Progenitor cell of endocrine pancreas (in vitro differentiated cells): Measurements from ENCODE around the gene TNRC6C. TPM values are rescaled to one million over a fixed set of nuclear protein-coding genes. Genes with fewer than 3 reads are reported as not detected.

ENCODE experiments used
- DNase-seq: peaks from one replicate; pipeline ENCODE4 v3.0.0; 2021; ENCODE audit warnings: low spot score; ENCODE audit not compliant: unreplicated experiment
- H3K27ac Mint-ChIP-seq: 2 replicates; pipeline ENCODE4 v1.8.0; 2021; ENCODE audit warnings: mild to moderate bottlenecking, moderate library complexity, mixed read lengths
- H3K27me3 Mint-ChIP-seq: 2 replicates; pipeline ENCODE4 v1.8.0; 2021; ENCODE audit warnings: mixed read lengths
- H3K36me3 Mint-ChIP-seq: 2 replicates; pipeline ENCODE4 v1.8.0; 2022; ENCODE audit warnings: mixed read lengths; ENCODE audit not compliant: insufficient read depth
- H3K4me1 Mint-ChIP-seq: 2 replicates; pipeline ENCODE4 v1.8.0; 2021; ENCODE audit warnings: low read depth, mixed read lengths
- H3K4me3 Mint-ChIP-seq: 2 replicates; pipeline ENCODE4 v1.8.0; 2021; ENCODE audit warnings: low read depth, mild to moderate bottlenecking, moderate library complexity, mixed read lengths
- H3K9me3 Mint-ChIP-seq: 2 replicates; pipeline ENCODE4 v1.8.0; 2021; ENCODE audit warnings: low read depth, mixed read lengths
- CTCF ChIP-seq: fragments of 200-600 bp; sonication (generic); IDR thresholded peaks from one replicate; pipeline ENCODE4 v1.5.0; 2021; ENCODE audit warnings: antibody characterized with exemption, mild to moderate bottlenecking; ENCODE audit not compliant: unreplicated experiment
- total RNA-seq: library from RNA; stranded (reverse); gene quantifications from 2 replicates; pipeline ENCODE4 v1.2.1, GENCODE V29; 2021

TNRC6C gene
- total RNA-seq, 1 donor from 2014 or later: 38.3 TPM

GRCh38 chr17:78012428-78012827, 53.9 kb downstream of the TNRC6C start:
- TF ChIP-seq CTCF: no peak
- Mint-ChIP-seq H3K4me1 (peaks cover 5% of the 10 kb centered on the region), H3K9me3 (no peaks in the 10 kb centered on the region), H3K36me3 (no peaks in the 10 kb centered on the region), H3K27ac (no peak overlapping the region), H3K27me3 (no peaks in the 10 kb centered on the region), H3K4me3 (no peak overlapping the region)
- no peak for DNase-seq

- Mint-ChIP-seq H3K9me3 (no peaks in the 10 kb centered on the region), H3K4me1 (peaks cover 5% of the 10 kb centered on the region), H3K27me3 (no peaks in the 10 kb centered on the region), H3K36me3 (no peaks in the 10 kb centered on the region), H3K4me3 (no peak overlapping the region), H3K27ac (no peak overlapping the region)
- DNase-seq: no peak
- peak; percentile 83 for TF ChIP-seq CTCF
Observed at GRCh38 chr17:78013683-78014467, 55.4 kb downstream of the TNRC6C start.

GRCh38 chr17:78014646-78015045, 56.1 kb downstream of the TNRC6C start:
- H3K4me1 Mint-ChIP-seq: peaks cover 5% of the 10 kb centered on the region
- no peaks in the 10 kb centered on the region for H3K27me3 Mint-ChIP-seq
- DNase-seq: no peak
- no peak for TF ChIP-seq CTCF
- no peak overlapping the region for H3K4me3 Mint-ChIP-seq
- no peaks in the 10 kb centered on the region for H3K9me3 Mint-ChIP-seq
- no peak overlapping the region for H3K27ac Mint-ChIP-seq
- no peaks in the 10 kb centered on the region for H3K36me3 Mint-ChIP-seq

GRCh38 chr17:78016852-78017251, 58.3 kb downstream of the TNRC6C start:
- H3K9me3 Mint-ChIP-seq: no peaks in the 10 kb centered on the region
- peaks cover 5% of the 10 kb centered on the region for H3K4me1 Mint-ChIP-seq
- no peak for TF ChIP-seq CTCF
- H3K27ac Mint-ChIP-seq: no peak overlapping the region
- H3K36me3 Mint-ChIP-seq: peaks cover 2% of the 10 kb centered on the region
- DNase-seq: no peak
- no peak overlapping the region for H3K4me3 Mint-ChIP-seq
- no peaks in the 10 kb centered on the region for H3K27me3 Mint-ChIP-seq

GRCh38 chr17:78019367-78019975, 61.0 kb downstream of the TNRC6C start:
- Mint-ChIP-seq H3K4me1 (peaks cover 1% of the 10 kb centered on the region), H3K9me3 (no peaks in the 10 kb centered on the region), H3K27me3 (no peaks in the 10 kb centered on the region), H3K27ac (no peak overlapping the region), H3K4me3 (no peak overlapping the region), H3K36me3 (peaks cover 2% of the 10 kb centered on the region)
- peak; percentile 63 for TF ChIP-seq CTCF
- no peak for DNase-seq
